Upper lobe of left lung (tissue), 6 donors: Measurements from ENCODE around the gene RASGRP4. TPM values are rescaled to one million over a fixed set of nuclear protein-coding genes. Genes with fewer than 3 reads are reported as not detected.

Source experiments
- ATAC-seq, 2 donors: fragments of 200-7000 bp; cut with Tn5 transposase; one replicate each; pipeline ENCODE4 v1.9.1; 2022; ENCODE audit warnings: mild to moderate bottlenecking in 2 of 2, moderate library complexity in 2 of 2; ENCODE audit not compliant: low FRiP score in 2 of 2
- DNase-seq, 2 donors: peaks; one replicate each; pipeline ENCODE4 v3.0.0-alpha.2; 2019 to 2020
- H3K27ac ChIP-seq, 4 donors: fragments of 200-600 bp; sonication (generic); one replicate each; pipeline ENCODE4 v1.5.1; 2016 to 2019
- H3K27me3 ChIP-seq, 4 donors: fragments of 200-600 bp; sonication (generic); one replicate each; pipeline ENCODE4 v1.5.1; 2017 to 2019
- H3K36me3 ChIP-seq, 4 donors: fragments of 200-600 bp; sonication (generic); one replicate each; pipeline ENCODE4 v1.5.1; 2016 to 2019
- H3K4me1 ChIP-seq, 4 donors: fragments of 200-600 bp; sonication (generic); one replicate each; pipeline ENCODE4 v1.5.1; 2018 to 2019
- H3K4me3 ChIP-seq, 4 donors: fragments of 200-600 bp; sonication (generic); one replicate each; pipeline ENCODE4 v1.5.1; 2017 to 2019; ENCODE audit warnings: mild to moderate bottlenecking in 2 of 4, moderate library complexity in 1 of 4
- H3K9me3 ChIP-seq, 4 donors: fragments of 200-600 bp; sonication (generic); one replicate each; pipeline ENCODE4 v1.5.1; 2018 to 2019
- EP300 ChIP-seq, 4 donors: sonication (generic); formaldehyde crosslinking; IDR thresholded peaks; one replicate each; pipeline ENCODE4 v1.5.1; 2017; ENCODE audit warnings: antibody characterized with exemption in 4 of 4, control low read depth in 2 of 4
- POLR2A ChIP-seq, 4 donors: fragments of 450-650 bp; IDR thresholded peaks; one replicate each; pipeline ENCODE4 v1.5.1; 2016 to 2017; ENCODE audit warnings: antibody characterized with exemption in 4 of 4, mild to moderate bottlenecking in 2 of 4
- POLR2AphosphoS5 ChIP-seq, 2 donors: sonication (generic); formaldehyde crosslinking; IDR thresholded peaks; one replicate each; pipeline ENCODE4 v1.5.1; 2017; ENCODE audit warnings: antibody characterized with exemption in 2 of 2
- WGBS, 2 donors: methylation state at CpG; one replicate each; pipeline ENCODE4 v1.1.5; 2017 to 2018; 5-methylcytosine and 5-hydroxymethylcytosine counted together
- total RNA-seq, 6 donors: library from RNA; depleted of rRNA in 4 of 6; stranded (reverse); fragments of >200 nt in 4 of 6; gene quantifications; one replicate each; pipeline versions ENCODE4 v1.1.0 to v1.2.1, GENCODE V29; 2016 to 2021
- TF ChIP-seq, protein P1 (sequence below), 6 experiments: fragments of 450-650 bp in 4 of 6; fragments of 200-600 bp in 2 of 6; sonication (generic) in 2 of 6; IDR thresholded peaks; one replicate each; pipeline ENCODE4 v1.5.1; 2016 to 2019; ENCODE audit warnings: antibody characterized with exemption in 6 of 6
- donor health status: DM: no; HTN: no; CAD: no; lungs with moderate emphysema.
- donor health status: DM: no; HTN: yes; CAD: no; lungs with severe emphysema.

The RASGRP4 gene
- total RNA-seq, 6 donors from 2014 or later: 4.4 to 17.5 (median 12.6) TPM

- Histone ChIP-seq H3K4me3 (no peak overlapping the region), H3K36me3 (no peaks in the 10 kb centered on the region), H3K4me1 (no peaks in the 10 kb centered on the region), H3K9me3 (no peaks in the 10 kb centered on the region), H3K27ac (no peak overlapping the region), H3K27me3 (no peaks in the 10 kb centered on the region)
- TF ChIP-seq, protein P1, sequence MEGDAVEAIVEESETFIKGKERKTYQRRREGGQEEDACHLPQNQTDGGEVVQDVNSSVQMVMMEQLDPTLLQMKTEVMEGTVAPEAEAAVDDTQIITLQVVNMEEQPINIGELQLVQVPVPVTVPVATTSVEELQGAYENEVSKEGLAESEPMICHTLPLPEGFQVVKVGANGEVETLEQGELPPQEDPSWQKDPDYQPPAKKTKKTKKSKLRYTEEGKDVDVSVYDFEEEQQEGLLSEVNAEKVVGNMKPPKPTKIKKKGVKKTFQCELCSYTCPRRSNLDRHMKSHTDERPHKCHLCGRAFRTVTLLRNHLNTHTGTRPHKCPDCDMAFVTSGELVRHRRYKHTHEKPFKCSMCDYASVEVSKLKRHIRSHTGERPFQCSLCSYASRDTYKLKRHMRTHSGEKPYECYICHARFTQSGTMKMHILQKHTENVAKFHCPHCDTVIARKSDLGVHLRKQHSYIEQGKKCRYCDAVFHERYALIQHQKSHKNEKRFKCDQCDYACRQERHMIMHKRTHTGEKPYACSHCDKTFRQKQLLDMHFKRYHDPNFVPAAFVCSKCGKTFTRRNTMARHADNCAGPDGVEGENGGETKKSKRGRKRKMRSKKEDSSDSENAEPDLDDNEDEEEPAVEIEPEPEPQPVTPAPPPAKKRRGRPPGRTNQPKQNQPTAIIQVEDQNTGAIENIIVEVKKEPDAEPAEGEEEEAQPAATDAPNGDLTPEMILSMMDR (IDR thresholded peaks at IDR 0.05): no peak
- TF ChIP-seq POLR2AphosphoS5 (IDR thresholded peaks at IDR 0.05) (no peak), POLR2A (IDR thresholded peaks at IDR 0.05) (no peak), EP300 (IDR thresholded peaks at IDR 0.05) (no peak)
- ATAC-seq (no peak), DNase-seq (no peak)
- 25 to 33% methylated on average over 6 to 7 of the region's 7 CpGs for WGBS, 2 donors
Observed at GRCh38 chr19:38441657-38442348, 15.8 kb upstream of the RASGRP4 start.

DNA sequence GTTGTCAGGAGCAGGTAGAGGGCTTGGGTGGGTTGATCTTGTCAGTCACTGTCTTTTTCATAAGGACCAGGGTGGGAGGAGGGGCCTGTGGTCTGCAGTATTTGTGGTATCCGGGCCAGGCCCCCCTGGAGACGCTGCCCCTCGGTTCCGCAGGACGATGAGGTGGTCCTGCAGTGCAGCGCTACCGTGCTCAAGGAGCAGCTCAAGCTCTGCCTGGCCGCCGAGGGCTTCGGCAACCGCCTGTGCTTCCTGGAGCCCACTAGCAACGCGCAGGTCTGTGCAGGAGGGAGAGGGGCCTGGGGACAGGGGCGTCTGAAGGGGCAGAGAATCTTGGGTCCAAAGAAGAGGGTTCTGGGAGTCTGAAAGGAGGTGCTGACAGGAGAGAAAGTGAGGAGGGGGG lies 14.6 kb upstream of the RASGRP4 start:
- Histone ChIP-seq H3K36me3 (no peaks in the 10 kb centered on the region), H3K27me3 (no peaks in the 10 kb centered on the region), H3K4me1 (no peaks in the 10 kb centered on the region), H3K4me3 (no peak overlapping the region), H3K27ac (no peak overlapping the region), H3K9me3 (no peaks in the 10 kb centered on the region)
- TF ChIP-seq, protein P1 (IDR thresholded peaks at IDR 0.05): no peak
- TF ChIP-seq POLR2A (IDR thresholded peaks at IDR 0.05) (no peak), EP300 (IDR thresholded peaks at IDR 0.05) (no peak), POLR2AphosphoS5 (IDR thresholded peaks at IDR 0.05) (no peak)
- DNase-seq (peak in 1 of 2 donors; percentile 60), ATAC-seq (no peak)
- WGBS, 2 donors: 74 to 78% methylated on average over 9 to 14 of the region's 14 CpGs

DNA sequence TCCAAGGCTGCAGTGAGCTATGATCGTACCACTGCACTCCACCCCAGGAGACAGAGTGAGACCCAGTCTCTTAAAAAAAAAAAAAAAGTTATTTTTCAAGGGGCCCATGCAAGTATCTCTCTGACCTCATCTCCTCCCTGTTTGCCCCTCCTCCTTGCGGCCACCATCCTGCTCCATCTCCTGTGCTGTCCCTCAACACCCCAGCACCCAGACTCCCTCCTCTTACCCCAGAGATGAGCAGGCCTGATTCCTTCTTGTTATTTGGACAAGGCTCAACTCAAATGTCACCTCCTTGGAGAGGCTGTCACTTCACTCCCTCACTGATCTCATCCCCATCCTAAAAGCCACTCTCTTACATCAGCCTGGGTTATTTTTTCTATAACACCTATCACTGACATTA lies 11.9 kb upstream of the RASGRP4 start:
- Histone ChIP-seq H3K4me3 (no peak overlapping the region), H3K4me1 (peaks cover 0 to 10% (median 4%) of the 10 kb centered on the region in 4 donors), H3K36me3 (no peaks in the 10 kb centered on the region), H3K9me3 (no peaks in the 10 kb centered on the region), H3K27me3 (peaks cover 0 to 14% (median 5%) of the 10 kb centered on the region in 4 donors), H3K27ac (no peak overlapping the region)
- TF ChIP-seq POLR2A (IDR thresholded peaks at IDR 0.05): no peak
- TF ChIP-seq, protein P1 (IDR thresholded peaks at IDR 0.05): no peak
- no peak for TF ChIP-seq POLR2AphosphoS5 (IDR thresholded peaks at IDR 0.05)
- no peak for TF ChIP-seq EP300 (IDR thresholded peaks at IDR 0.05)
- ATAC-seq (no peak), DNase-seq (no peak)
- 88 to 97% methylated on average over 2 of the region's 2 CpGs for WGBS, 2 donors

- TF ChIP-seq EP300 (IDR thresholded peaks at IDR 0.05): no peak
- TF ChIP-seq, protein P1 (IDR thresholded peaks at IDR 0.05): no peak
- TF ChIP-seq POLR2A (IDR thresholded peaks at IDR 0.05): no peak
- TF ChIP-seq POLR2AphosphoS5 (IDR thresholded peaks at IDR 0.05): no peak
- Histone ChIP-seq H3K4me1 (peaks cover 0 to 10% (median 4%) of the 10 kb centered on the region in 4 donors), H3K27ac (no peak overlapping the region), H3K9me3 (no peaks in the 10 kb centered on the region), H3K4me3 (no peak overlapping the region), H3K27me3 (peaks cover 0 to 14% (median 5%) of the 10 kb centered on the region in 4 donors), H3K36me3 (no peaks in the 10 kb centered on the region)
- 93 to 95% methylated on average over 6 of the region's 6 CpGs for WGBS, 2 donors
- ATAC-seq (no peak), DNase-seq (no peak)
Observed at GRCh38 chr19:38437295-38437694, 11.3 kb upstream of the RASGRP4 start.
